ENCODE data around the gene KIF16B.
"Not testable (repeated sequence)": the region's sequence is repeated elsewhere in the genome, so short reads cannot be mapped to it uniquely, and the experiment has no call there.

- TF ChIP-seq CTCF (IDR thresholded peaks at IDR 0.05 in 2 of 3, conservative IDR thresholded peaks at IDR 0.05 in 1 of 3; ENCODE audit: borderline replicate concordance in 1 of 3, insufficient read depth in 1 of 3, low read depth in 2 of 3, low read length in 2 of 3); FOSL1 (IDR thresholded peaks at IDR 0.05; ENCODE audit: low read depth); ATF3 (IDR thresholded peaks at IDR 0.05); EGR1 (IDR thresholded peaks at IDR 0.05; ENCODE audit: low read depth); EZH2 (IDR thresholded peaks at IDR 0.05); POLR2A (IDR thresholded peaks at IDR 0.05; ENCODE audit: borderline replicate concordance, extremely low read depth, insufficient read depth, insufficient read length); REST (IDR thresholded peaks at IDR 0.05; ENCODE audit: low read depth); ZNF274 (IDR thresholded peaks at IDR 0.05; ENCODE audit: low read depth, low read length): not testable (repeated sequence)
Observed at GRCh38 chr20:16522651-16523050, 50.6 kb downstream of the KIF16B start.
